CD8-positive, alpha-beta memory T cell (primary cell): ENCODE measurements around the gene MSI2. TPM values are rescaled to one million over a fixed set of nuclear protein-coding genes. Genes with fewer than 3 reads are reported as not detected.

Experiments
- CTCF ChIA-PET: fragments of 350-600 bp; sonication (Branson Sonifier 250); formaldehyde crosslinking; loops from one replicate; lab custom pipeline; 2021; ENCODE audit warnings: antibody characterized with exemption; lab: Charles Lee
- POLR2A ChIA-PET: fragments of 350-600 bp; sonication (Branson Sonifier 250); formaldehyde crosslinking; loops from one replicate; lab custom pipeline; 2021; ENCODE audit warnings: antibody characterized with exemption; lab: Charles Lee
- DNase-seq, 5 donors: peaks; one replicate each; pipeline versions ENCODE4 v3.0.0 to v3.0.0-alpha.2; 2020 to 2022; ENCODE audit warnings: mixed read lengths in 1 of 5
- H3K27ac ChIP-seq: one replicate; pipeline ENCODE4 v1.7.0; 2013; ENCODE audit warnings: low read depth, mild to moderate bottlenecking, low read length, moderate library complexity
- H3K27me3 ChIP-seq: 2 replicates; pipeline ENCODE4 v1.7.0; 2013; ENCODE audit warnings: low read length, mild to moderate bottlenecking; ENCODE audit not compliant: insufficient read depth, poor library complexity, severe bottlenecking
- H3K36me3 ChIP-seq: 2 replicates; pipeline ENCODE4 v1.7.0; 2013; ENCODE audit warnings: mild to moderate bottlenecking, low read length, moderate library complexity; ENCODE audit not compliant: insufficient read depth
- H3K4me1 ChIP-seq: 2 replicates; pipeline ENCODE4 v1.7.0; 2013; ENCODE audit warnings: mild to moderate bottlenecking, low read length, moderate library complexity; ENCODE audit not compliant: insufficient read depth
- H3K4me3 ChIP-seq: 2 replicates; pipeline ENCODE4 v1.7.0; 2013; ENCODE audit warnings: mild to moderate bottlenecking, low read length
- H3K9me3 ChIP-seq: 2 replicates; pipeline ENCODE4 v1.7.0; 2013; ENCODE audit warnings: mild to moderate bottlenecking, low read length
- H3K27ac Mint-ChIP-seq, 8 donors: one replicate each; pipeline ENCODE4 v1.8.0; 2020 to 2021; ENCODE audit warnings: mixed read lengths in 8 of 8, mild to moderate bottlenecking in 6 of 8, inconsistent platforms in 3 of 8, moderate library complexity in 3 of 8
- H3K27me3 Mint-ChIP-seq, 2 donors: one replicate each; pipeline ENCODE4 v1.8.0; 2020 to 2021; ENCODE audit warnings: mixed read lengths in 2 of 2, mild to moderate bottlenecking in 1 of 2, moderate library complexity in 1 of 2
- H3K36me3 Mint-ChIP-seq, 3 donors: one replicate each; pipeline ENCODE4 v1.8.0; 2020 to 2021; ENCODE audit warnings: mixed read lengths in 3 of 3, inconsistent platforms in 1 of 3, mild to moderate bottlenecking in 1 of 3
- H3K4me1 Mint-ChIP-seq, 3 donors: one replicate each; pipeline ENCODE4 v1.8.0; 2020 to 2021; ENCODE audit warnings: mixed read lengths in 3 of 3, inconsistent platforms in 1 of 3, mild to moderate bottlenecking in 1 of 3
- H3K4me3 Mint-ChIP-seq, 7 donors: one replicate each; pipeline ENCODE4 v1.8.0; 2020 to 2021; ENCODE audit warnings: mixed read lengths in 7 of 7, mild to moderate bottlenecking in 6 of 7, moderate library complexity in 4 of 7, inconsistent platforms in 2 of 7
- H3K9me3 Mint-ChIP-seq, 5 donors: one replicate each; pipeline ENCODE4 v1.8.0; 2020 to 2022; ENCODE audit warnings: mixed read lengths in 5 of 5, mild to moderate bottlenecking in 3 of 5, moderate library complexity in 2 of 5, inconsistent platforms in 1 of 5
- polyA plus RNA-seq: library from polyadenylated mRNA; unstranded; fragments of 300-500 nt; fragmentation: Illumina TruSeq; gene quantifications from one replicate; pipeline ENCODE4 v1.2.3, GENCODE V29; 2021
- total RNA-seq, 2 experiments: library from RNA; stranded (reverse); gene quantifications; one replicate each; pipeline ENCODE4 v1.2.3, GENCODE V29; 2021

MSI2 gene
- total and polyA plus RNA-seq, 3 experiments from 2014 or later: 2.3 to 58.0 (median 57.1) TPM

- Mint-ChIP-seq H3K36me3 (peaks cover 0 to 2% (median 0%) of the 10 kb centered on the region in 3 donors), H3K4me3 (no peak overlapping the region), H3K27me3 (no peaks in the 10 kb centered on the region), H3K9me3 (no peaks in the 10 kb centered on the region), H3K4me1 (peaks cover 10 to 23% (median 20%) of the 10 kb centered on the region in 3 donors), H3K27ac (peak overlapping the region in 2 of 8 donors; percentile 29 to 61)
- Histone ChIP-seq H3K9me3 (no peaks in the 10 kb centered on the region), H3K36me3 (no peaks in the 10 kb centered on the region), H3K4me3 (no peak overlapping the region), H3K27me3 (no peaks in the 10 kb centered on the region), H3K4me1 (no peaks in the 10 kb centered on the region), H3K27ac (no peak overlapping the region)
- no peak for DNase-seq
- POLR2A ChIA-PET: no interaction called here
- CTCF ChIA-PET: interaction anchor here (0.6 to 1.9 kb wide), 2 partner anchors 265 to 279 kb away, joined by 3 to 5 read pairs; no protein-coding TSS in a partner anchor
These were observed 266.0 kb downstream of the MSI2 start for GRCh38 chr17:57522042-57523005.

- peak overlapping the region in 2 of 8 donors; percentile 61 to 77 for H3K27ac Mint-ChIP-seq
- DNase-seq: no peak
- no peaks in the 10 kb centered on the region for H3K27me3 Mint-ChIP-seq
- no peaks in the 10 kb centered on the region for H3K9me3 ChIP-seq
- H3K4me3 ChIP-seq: no peak overlapping the region
- no peak overlapping the region for H3K27ac ChIP-seq
- no peaks in the 10 kb centered on the region for H3K27me3 ChIP-seq
- H3K4me3 Mint-ChIP-seq: no peak overlapping the region
- POLR2A ChIA-PET: no interaction called here
- CTCF ChIA-PET: no interaction called here
- H3K36me3 Mint-ChIP-seq: no peaks in the 10 kb centered on the region
- H3K36me3 ChIP-seq: no peaks in the 10 kb centered on the region
- peaks cover 8 to 23% (median 20%) of the 10 kb centered on the region in 3 donors for H3K4me1 Mint-ChIP-seq
- no peaks in the 10 kb centered on the region for H3K9me3 Mint-ChIP-seq
- H3K4me1 ChIP-seq: no peaks in the 10 kb centered on the region
These were observed 267.8 kb downstream of the MSI2 start for GRCh38 chr17:57523926-57524632.

DNA sequence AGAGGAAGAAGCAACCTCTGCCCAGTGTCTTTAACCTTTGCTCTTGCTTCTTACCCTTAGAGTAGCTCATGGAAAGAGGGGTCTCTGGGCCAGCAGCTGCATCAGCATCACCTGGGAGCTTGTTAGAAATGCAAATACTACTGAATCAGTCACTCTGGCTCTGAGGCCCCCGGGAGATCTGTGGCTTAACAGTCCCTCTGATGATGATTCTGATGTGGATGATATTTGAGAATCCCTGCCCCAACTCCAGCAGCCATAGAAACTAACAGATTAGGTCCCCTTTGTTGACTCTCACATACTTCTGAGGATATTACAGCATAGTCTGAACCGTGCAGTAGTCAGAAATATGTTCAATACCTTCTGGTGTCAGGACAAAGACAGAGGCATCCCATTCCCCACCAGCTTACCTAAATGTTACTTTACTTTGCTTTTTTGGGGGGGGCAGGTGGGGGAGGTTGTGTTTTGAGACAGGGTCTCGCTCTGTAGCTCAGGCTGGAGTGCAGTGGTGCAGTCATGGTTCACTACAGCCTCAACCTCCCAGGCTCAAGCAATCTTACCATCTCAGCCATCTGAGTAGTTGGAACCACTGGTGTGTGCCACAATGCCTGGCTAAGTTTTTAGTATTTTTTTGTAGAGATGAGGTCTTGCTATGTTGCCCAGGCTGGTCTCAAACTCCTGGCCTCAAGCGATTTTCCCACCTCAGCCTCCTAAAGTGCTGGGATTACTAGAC, 268.7 kb downstream of the MSI2 start:
- ChIA-PET CTCF (no interaction called here), POLR2A (no interaction called here)
- no peak overlapping the region for H3K4me3 ChIP-seq
- Mint-ChIP-seq H3K4me3 (no peak overlapping the region), H3K9me3 (no peaks in the 10 kb centered on the region), H3K4me1 (peaks cover 14 to 32% (median 28%) of the 10 kb centered on the region in 3 donors), H3K36me3 (peaks cover 0 to 6% (median 1%) of the 10 kb centered on the region in 3 donors), H3K27ac (peak overlapping the region in 3 of 8 donors; percentile 27 to 61 (median 45)), H3K27me3 (no peaks in the 10 kb centered on the region)
- H3K27me3 ChIP-seq: no peaks in the 10 kb centered on the region
- H3K27ac ChIP-seq: no peak overlapping the region
- H3K4me1 ChIP-seq: peaks cover 5% of the 10 kb centered on the region
- no peak for DNase-seq
- no peaks in the 10 kb centered on the region for H3K36me3 ChIP-seq
- no peaks in the 10 kb centered on the region for H3K9me3 ChIP-seq

DNA sequence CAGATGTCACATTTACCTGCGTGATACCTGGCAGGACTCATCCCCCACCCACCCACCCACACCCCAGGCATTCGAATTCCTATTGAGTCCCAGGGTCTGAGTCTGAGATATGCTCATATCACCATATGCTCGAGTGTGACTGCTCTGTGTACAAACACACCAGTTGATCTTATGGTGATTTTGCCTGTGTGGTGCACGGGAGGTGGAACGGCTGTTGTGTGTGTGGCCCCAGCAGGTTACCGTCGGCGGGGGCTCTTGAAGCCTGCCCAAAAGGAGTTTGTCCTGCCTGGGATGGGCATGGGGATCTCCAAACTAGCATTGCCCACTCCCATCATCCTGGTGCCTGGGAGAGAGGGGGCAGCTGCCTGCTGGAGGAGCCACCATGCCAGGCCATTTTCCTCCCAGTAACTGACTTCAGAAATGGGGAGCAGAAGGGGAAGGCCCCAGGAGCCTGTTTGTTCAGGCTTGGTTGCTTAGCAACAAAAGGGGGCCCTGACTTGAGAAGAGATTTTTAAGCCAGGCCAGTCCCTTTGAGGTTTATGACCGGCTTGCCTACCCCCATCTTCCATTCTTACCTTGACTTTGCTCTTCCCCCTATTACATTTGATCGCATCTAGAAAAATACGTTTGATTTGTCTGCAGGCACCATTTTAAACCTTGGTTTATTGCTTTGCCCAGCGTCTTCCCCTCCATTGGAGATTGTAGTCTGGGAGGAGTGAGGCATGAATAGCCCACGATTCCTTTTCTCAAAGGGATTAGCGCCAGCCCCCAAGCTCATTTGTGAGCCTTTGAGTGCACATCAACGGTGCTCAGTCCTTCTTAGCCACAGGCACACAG, 271.1 kb downstream of the MSI2 start:
- ChIA-PET POLR2A (no interaction called here), CTCF (no interaction called here)
- Mint-ChIP-seq H3K27ac (no peak overlapping the region), H3K27me3 (no peaks in the 10 kb centered on the region), H3K4me1 (peaks cover 24 to 45% (median 45%) of the 10 kb centered on the region in 3 donors), H3K36me3 (peaks cover 0 to 23% (median 1%) of the 10 kb centered on the region in 3 donors), H3K4me3 (no peak overlapping the region), H3K9me3 (no peaks in the 10 kb centered on the region)
- no peak for DNase-seq
- H3K27ac ChIP-seq: no peak overlapping the region
- peaks cover 10% of the 10 kb centered on the region for H3K4me1 ChIP-seq
- no peaks in the 10 kb centered on the region for H3K36me3 ChIP-seq
- no peaks in the 10 kb centered on the region for H3K9me3 ChIP-seq
- no peak overlapping the region for H3K4me3 ChIP-seq
- H3K27me3 ChIP-seq: no peaks in the 10 kb centered on the region

DNA sequence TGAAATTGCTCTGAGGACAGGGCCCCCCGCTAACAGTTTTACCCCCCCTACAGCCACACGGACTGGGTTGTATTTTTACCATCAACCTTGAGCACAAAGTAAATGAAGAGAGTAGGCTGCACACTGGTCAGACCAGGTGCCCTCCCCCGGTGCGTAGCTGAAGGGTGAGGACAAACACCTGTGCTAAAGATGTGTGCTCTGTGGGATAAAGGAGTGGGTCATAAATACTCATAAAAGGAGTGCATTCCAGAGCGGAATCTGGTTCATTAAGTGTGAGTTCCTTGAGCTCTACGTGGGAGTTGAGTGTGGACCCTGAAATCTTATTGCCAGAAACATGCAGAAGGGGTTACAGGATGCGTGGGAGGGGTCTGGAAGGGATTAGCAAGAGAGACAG, 271.7 kb downstream of the MSI2 start:
- Histone ChIP-seq H3K9me3 (no peaks in the 10 kb centered on the region), H3K27me3 (no peaks in the 10 kb centered on the region), H3K4me1 (peaks cover 10% of the 10 kb centered on the region), H3K4me3 (no peak overlapping the region), H3K27ac (no peak overlapping the region), H3K36me3 (no peaks in the 10 kb centered on the region)
- Mint-ChIP-seq H3K4me1 (peaks cover 24 to 45% (median 44%) of the 10 kb centered on the region in 3 donors), H3K27ac (no peak overlapping the region), H3K4me3 (no peak overlapping the region), H3K9me3 (no peaks in the 10 kb centered on the region), H3K36me3 (peaks cover 0 to 25% (median 2%) of the 10 kb centered on the region in 3 donors), H3K27me3 (no peaks in the 10 kb centered on the region)
- DNase-seq: no peak
- ChIA-PET POLR2A (no interaction called here), CTCF (no interaction called here)

GRCh38 chr17:57530026-57530425, 273.7 kb downstream of the MSI2 start:
- peaks cover 0 to 31% (median 9%) of the 10 kb centered on the region in 3 donors for H3K36me3 Mint-ChIP-seq
- no peaks in the 10 kb centered on the region for H3K9me3 Mint-ChIP-seq
- H3K27me3 ChIP-seq: no peaks in the 10 kb centered on the region
- ChIA-PET CTCF (no interaction called here), POLR2A (no interaction called here)
- H3K27ac ChIP-seq: no peak overlapping the region
- H3K27me3 Mint-ChIP-seq: no peaks in the 10 kb centered on the region
- H3K9me3 ChIP-seq: no peaks in the 10 kb centered on the region
- peak overlapping the region in 3 of 7 donors; percentile 15 to 25 (median 17) for H3K4me3 Mint-ChIP-seq
- no peaks in the 10 kb centered on the region for H3K36me3 ChIP-seq
- peak overlapping the region in 5 of 8 donors; percentile 12 to 77 (median 48) for H3K27ac Mint-ChIP-seq
- no peak for DNase-seq
- peaks cover 10% of the 10 kb centered on the region for H3K4me1 ChIP-seq
- no peak overlapping the region for H3K4me3 ChIP-seq
- peaks cover 25 to 32% (median 32%) of the 10 kb centered on the region in 3 donors for H3K4me1 Mint-ChIP-seq

- peaks cover 10% of the 10 kb centered on the region for H3K4me1 ChIP-seq
- no peaks in the 10 kb centered on the region for H3K9me3 ChIP-seq
- H3K4me3 ChIP-seq: no peak overlapping the region
- H3K27me3 Mint-ChIP-seq: no peaks in the 10 kb centered on the region
- H3K36me3 Mint-ChIP-seq: peaks cover 0 to 31% (median 9%) of the 10 kb centered on the region in 3 donors
- no peaks in the 10 kb centered on the region for H3K9me3 Mint-ChIP-seq
- POLR2A ChIA-PET: no interaction called here
- H3K36me3 ChIP-seq: no peaks in the 10 kb centered on the region
- no peaks in the 10 kb centered on the region for H3K27me3 ChIP-seq
- no peak for DNase-seq
- H3K27ac Mint-ChIP-seq: peak overlapping the region in 7 of 8 donors; percentile 12 to 83 (median 48)
- H3K4me3 Mint-ChIP-seq: peak overlapping the region in 3 of 7 donors; percentile 15 to 17 (median 16)
- H3K27ac ChIP-seq: no peak overlapping the region
- CTCF ChIA-PET: no interaction called here
- H3K4me1 Mint-ChIP-seq: peaks cover 24 to 36% (median 35%) of the 10 kb centered on the region in 3 donors
These were observed 274.2 kb downstream of the MSI2 start for GRCh38 chr17:57530508-57530907.
